ENCODE data around the gene EEF2. TPM values are rescaled to one million over a fixed set of nuclear protein-coding genes. Genes with fewer than 3 reads are reported as not detected.
A peak's percentile ranks its signal among the peaks of the same experiment; 100 is the strongest.

EEF2 gene
- total and polyA plus RNA-seq, 4 donors, result 244 to 1,090 (median 818) TPM

GRCh38 chr19:4012975-4013634 lies 27.8 kb upstream of the EEF2 start:
- Histone ChIP-seq H3K27me3 (ENCODE audit: control insufficient read depth in 4 of 4, insufficient read depth in 4 of 4, low read length in 3 of 4) (no peaks in the 10 kb centered on the region), H3K36me3 (ENCODE audit: control insufficient read depth in 4 of 4, insufficient read depth in 3 of 4, low read depth in 1 of 4, low read length in 3 of 4) (peaks cover 0 to 19% (median 9%) of the 10 kb centered on the region in 4 donors), H3K9ac (ENCODE audit: low read depth in 1 of 2, low read length in 2 of 2) (no peak overlapping the region), H3K4me3 (ENCODE audit: low read depth in 1 of 3, low read length in 3 of 3) (no peak overlapping the region), H3K4me1 (ENCODE audit: control insufficient read depth in 4 of 4, insufficient read depth in 4 of 4, low read length in 3 of 4) (peaks cover 26 to 78% (median 51%) of the 10 kb centered on the region in 4 donors), H3K27ac (ENCODE audit: low read depth in 1 of 2, low read length in 2 of 2) (peak overlapping the region; percentile 75 to 78), H3K9me3 (ENCODE audit: control insufficient read depth in 4 of 4, low read length in 3 of 4) (no peaks in the 10 kb centered on the region)
- TF ChIP-seq MAX (IDR thresholded peaks at IDR 0.05) (no peak), NR2F2 (IDR thresholded peaks at IDR 0.05) (no peak), EGR1 (IDR thresholded peaks at IDR 0.05; ENCODE audit: low read depth in 2 of 2) (no peak), SP1 (IDR thresholded peaks at IDR 0.05) (no peak), YY1 (IDR thresholded peaks at IDR 0.05) (no peak), RXRA (IDR thresholded peaks at IDR 0.05) (no peak), RAD21 (IDR thresholded peaks at IDR 0.05) (no peak), ATF3 (IDR thresholded peaks at IDR 0.05) (no peak), HNF4G (IDR thresholded peaks at IDR 0.05) (no peak), CTCF (IDR thresholded peaks at IDR 0.05; ENCODE audit: low read depth, low read length, missing input control) (no peak), REST (IDR thresholded peaks at IDR 0.05) (no peak), FOXA1 (IDR thresholded peaks at IDR 0.05) (no peak), HNF4A (conservative IDR thresholded peaks at IDR 0.05) (no peak), ZBTB33 (IDR thresholded peaks at IDR 0.05) (no peak), JUND (IDR thresholded peaks at IDR 0.05) (no peak), FOXA2 (IDR thresholded peaks at IDR 0.05) (no peak), GABPA (IDR thresholded peaks at IDR 0.05 in 1 of 2, conservative IDR thresholded peaks at IDR 0.05 in 1 of 2) (no peak), TAF1 (conservative IDR thresholded peaks at IDR 0.05) (no peak)
- DNase-seq (ENCODE audit: low spot score), result no peak
- WGBS, result 97% methylated on average over 33 of the region's 33 CpGs
